ENCODE measurements around the gene DGKB. TPM values are rescaled to one million over a fixed set of nuclear protein-coding genes. Genes with fewer than 3 reads are reported as not detected.

The DGKB gene
- total RNA-seq, 6 experiments from 2014 or later = 0.11 to 0.16 (median 0.13) TPM; not detected in 2

DNA sequence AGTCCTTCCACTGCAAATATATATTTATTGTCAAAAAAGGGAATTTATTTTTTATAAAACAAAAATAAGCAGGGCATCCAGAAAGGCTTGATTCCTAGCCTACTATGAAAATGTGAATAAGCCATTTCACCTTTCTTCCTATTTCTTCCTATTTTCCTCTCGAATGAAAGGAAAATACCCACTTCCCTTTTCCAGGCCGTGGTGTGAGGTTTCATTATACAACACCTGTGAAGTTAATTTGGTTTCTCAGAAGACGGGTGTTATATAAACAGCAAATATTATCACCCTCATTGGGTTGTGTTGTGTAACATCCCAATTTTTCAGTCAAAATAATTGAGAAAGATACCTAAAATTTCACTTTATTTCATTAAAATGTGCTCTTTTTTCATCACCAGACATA, 214.3 kb downstream of the DGKB start:
- Histone ChIP-seq H3K9me3 (no peaks in the 10 kb centered on the region), H3K27me3 (no peaks in the 10 kb centered on the region), H3K4me1 (peaks cover 0 to 11% (median 0%) of the 10 kb centered on the region in 4 donors), H3K4me3 (no peak overlapping the region), H3K27ac (no peak overlapping the region), H3K36me3 (no peaks in the 10 kb centered on the region)
- no peak for ATAC-seq
- 20% methylated on average over 3 of the region's 3 CpGs for WGBS (ENCODE audit: insufficient coverage, low coverage, low lambda C conversion rate, missing lambda C conversion rate)
- DNase-seq = no peak
- TF ChIP-seq, protein P1, sequence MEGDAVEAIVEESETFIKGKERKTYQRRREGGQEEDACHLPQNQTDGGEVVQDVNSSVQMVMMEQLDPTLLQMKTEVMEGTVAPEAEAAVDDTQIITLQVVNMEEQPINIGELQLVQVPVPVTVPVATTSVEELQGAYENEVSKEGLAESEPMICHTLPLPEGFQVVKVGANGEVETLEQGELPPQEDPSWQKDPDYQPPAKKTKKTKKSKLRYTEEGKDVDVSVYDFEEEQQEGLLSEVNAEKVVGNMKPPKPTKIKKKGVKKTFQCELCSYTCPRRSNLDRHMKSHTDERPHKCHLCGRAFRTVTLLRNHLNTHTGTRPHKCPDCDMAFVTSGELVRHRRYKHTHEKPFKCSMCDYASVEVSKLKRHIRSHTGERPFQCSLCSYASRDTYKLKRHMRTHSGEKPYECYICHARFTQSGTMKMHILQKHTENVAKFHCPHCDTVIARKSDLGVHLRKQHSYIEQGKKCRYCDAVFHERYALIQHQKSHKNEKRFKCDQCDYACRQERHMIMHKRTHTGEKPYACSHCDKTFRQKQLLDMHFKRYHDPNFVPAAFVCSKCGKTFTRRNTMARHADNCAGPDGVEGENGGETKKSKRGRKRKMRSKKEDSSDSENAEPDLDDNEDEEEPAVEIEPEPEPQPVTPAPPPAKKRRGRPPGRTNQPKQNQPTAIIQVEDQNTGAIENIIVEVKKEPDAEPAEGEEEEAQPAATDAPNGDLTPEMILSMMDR (IDR thresholded peaks at IDR 0.05) = no peak
- no peak for TF ChIP-seq POLR2A (IDR thresholded peaks at IDR 0.05)
- intact Hi-C loops (cut with DNase I) = no loop called here

- Histone ChIP-seq H3K9me3 (no peaks in the 10 kb centered on the region), H3K27ac (no peak overlapping the region), H3K36me3 (no peaks in the 10 kb centered on the region), H3K4me3 (no peak overlapping the region), H3K27me3 (no peaks in the 10 kb centered on the region), H3K4me1 (peaks cover 0 to 11% (median 0%) of the 10 kb centered on the region in 4 donors)
- 17% methylated on average over 3 of the region's 3 CpGs for WGBS (ENCODE audit: insufficient coverage, low coverage, low lambda C conversion rate, missing lambda C conversion rate)
- no peak for TF ChIP-seq POLR2A (IDR thresholded peaks at IDR 0.05)
- TF ChIP-seq, protein P1 (IDR thresholded peaks at IDR 0.05) = no peak
- ATAC-seq (peak; percentile 47 to 82 (median 67)), DNase-seq (no peak)
- intact Hi-C loops (cut with DNase I) = no loop called here
These were observed 214.8 kb downstream of the DGKB start for GRCh38 chr7:14687777-14688176.

DNA sequence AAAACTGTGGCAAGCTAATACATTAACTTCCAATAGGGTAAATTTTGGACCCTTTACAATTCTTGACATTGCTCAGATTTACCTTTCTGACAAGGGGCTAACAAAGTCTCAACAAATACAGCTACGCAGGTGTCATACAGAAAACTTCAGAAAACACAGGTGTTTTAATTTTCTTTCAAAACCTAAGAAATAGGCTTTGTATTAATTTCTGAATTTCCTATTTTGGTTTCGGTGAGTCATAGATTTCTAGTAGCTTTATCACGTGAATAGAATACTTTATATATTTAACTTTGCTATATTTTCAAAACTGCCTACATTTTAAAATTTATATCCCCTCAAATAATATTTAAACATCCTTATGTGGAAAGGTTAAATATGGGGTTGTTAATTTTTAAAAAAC, 215.3 kb downstream of the DGKB start:
- Histone ChIP-seq H3K27me3 (no peaks in the 10 kb centered on the region), H3K36me3 (no peaks in the 10 kb centered on the region), H3K4me3 (no peak overlapping the region), H3K9me3 (no peaks in the 10 kb centered on the region), H3K27ac (no peak overlapping the region), H3K4me1 (peaks cover 0 to 11% (median 0%) of the 10 kb centered on the region in 4 donors)
- DNase-seq (no peak), ATAC-seq (no peak)
- 94% methylated on average over 3 of the region's 3 CpGs for WGBS (ENCODE audit: insufficient coverage, low coverage, low lambda C conversion rate, missing lambda C conversion rate)
- no peak for TF ChIP-seq POLR2A (IDR thresholded peaks at IDR 0.05)
- TF ChIP-seq, protein P1 (IDR thresholded peaks at IDR 0.05) = no peak
- intact Hi-C loops (cut with DNase I) = no loop called here

- no peak for DNase-seq
- Histone ChIP-seq H3K27me3 (no peaks in the 10 kb centered on the region), H3K4me1 (peaks cover 0 to 7% (median 0%) of the 10 kb centered on the region in 4 donors), H3K4me3 (no peak overlapping the region), H3K36me3 (no peaks in the 10 kb centered on the region), H3K9me3 (no peaks in the 10 kb centered on the region), H3K27ac (no peak overlapping the region)
- TF ChIP-seq POLR2A (IDR thresholded peaks at IDR 0.05) = no peak
- TF ChIP-seq, protein P1 (IDR thresholded peaks at IDR 0.05) = no peak
- intact Hi-C loops (cut with DNase I) = no loop called here
- whole genome bisulfite sequencing (ENCODE audit: insufficient coverage, low coverage, low lambda C conversion rate, missing lambda C conversion rate) = 79% methylated on average over 7 of the region's 7 CpGs
- no peak for ATAC-seq
These were observed 217.4 kb downstream of the DGKB start for GRCh38 chr7:14685167-14685566.
